HG03066 (cell line): ENCODE data around the gene SLC25A2.
"Not testable (repeated sequence)": the region's sequence is repeated elsewhere in the genome, so short reads cannot be mapped to it uniquely, and the experiment has no call there.

Experiments used
- ATAC-seq: cut with Tn5 transposase; IDR thresholded peaks from one replicate; pipeline ENCODE4 v1.9.1; 2021; ENCODE audit warnings: low read depth; ENCODE audit not compliant: unreplicated experiment

SLC25A2 gene

DNA sequence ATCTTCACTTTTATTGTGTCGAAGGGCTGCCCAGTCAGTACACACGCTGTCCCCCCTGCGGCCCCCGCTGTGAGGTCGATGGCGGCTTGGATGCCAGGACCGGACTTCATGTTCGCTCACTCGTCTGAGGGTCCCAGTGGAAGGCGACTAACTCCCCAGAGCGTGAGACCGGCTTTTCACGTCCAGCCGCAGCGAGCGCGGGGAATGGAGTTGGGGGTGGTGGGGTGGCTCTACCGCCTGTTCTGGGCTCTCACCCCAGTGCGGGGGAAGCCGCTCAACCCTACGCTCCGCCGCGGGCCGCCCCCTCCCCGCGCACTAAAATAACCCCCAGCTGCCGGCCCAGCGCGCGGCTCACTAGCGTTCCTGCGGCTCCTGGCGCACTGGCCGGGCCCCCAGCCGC, at the start of gene SLC25A2:
TSS of gene SLC25A2 (minus strand) at position 294 of the 400 bp plus-strand sequence. CDS start at position 110, 184 bp downstream.
- ATAC-seq, result no peak

GRCh38 chr5:141351591-141351990, 47.7 kb upstream of the SLC25A2 start:
- ATAC-seq, result no peak

- no peak for ATAC-seq
Observed at GRCh38 chr5:141349917-141350619, 46.2 kb upstream of the SLC25A2 start, which contains the start of gene PCDHGB1. Gene PCDHGB1 (plus strand): TSS chr5:141350099. CDS start chr5:141350261, 162 bp downstream.

- not testable (repeated sequence) for ATAC-seq
Observed at GRCh38 chr5:141346017-141346416, 42.2 kb upstream of the SLC25A2 start.

- ATAC-seq, result no peak
Observed at GRCh38 chr5:141345327-141345726, 41.5 kb upstream of the SLC25A2 start.

- ATAC-seq, result no peak
Observed at GRCh38 chr5:141343953-141344463, 40.2 kb upstream of the SLC25A2 start.

GRCh38 chr5:141343242-141343952, 39.5 kb upstream of the SLC25A2 start, which contains the start of gene PCDHGA3:
Gene PCDHGA3 (plus strand): TSS chr5:141343829. CDS start chr5:141344034, 205 bp downstream.
- no peak for ATAC-seq

DNA sequence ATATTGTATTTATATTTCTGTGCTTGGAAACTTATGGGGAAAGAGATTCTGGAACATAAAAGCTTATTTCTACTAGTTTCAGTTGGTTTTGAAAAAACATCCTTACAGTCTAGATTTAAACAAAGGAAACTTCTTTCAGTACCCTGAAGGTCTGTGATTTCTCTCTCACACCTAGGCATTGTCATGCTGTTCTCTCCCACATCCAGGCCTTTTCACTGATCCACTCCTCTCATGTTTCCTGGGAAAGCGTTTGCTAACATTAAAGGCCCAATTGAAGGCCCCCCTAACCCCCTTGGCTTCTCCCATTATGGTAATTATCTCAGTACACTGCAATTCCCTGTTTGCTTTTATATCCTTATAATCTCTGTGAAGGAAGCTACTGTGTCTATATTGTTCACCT, 38.9 kb upstream of the SLC25A2 start:
- ATAC-seq, result no peak

GRCh38 chr5:141340781-141341354, 37.0 kb upstream of the SLC25A2 start:
- ATAC-seq, result not testable (repeated sequence)

GRCh38 chr5:141338538-141339306, 34.9 kb upstream of the SLC25A2 start, which contains the start of gene PCDHGA2:
Gene PCDHGA2 (plus strand): TSS chr5:141338760.
- no peak for ATAC-seq

DNA sequence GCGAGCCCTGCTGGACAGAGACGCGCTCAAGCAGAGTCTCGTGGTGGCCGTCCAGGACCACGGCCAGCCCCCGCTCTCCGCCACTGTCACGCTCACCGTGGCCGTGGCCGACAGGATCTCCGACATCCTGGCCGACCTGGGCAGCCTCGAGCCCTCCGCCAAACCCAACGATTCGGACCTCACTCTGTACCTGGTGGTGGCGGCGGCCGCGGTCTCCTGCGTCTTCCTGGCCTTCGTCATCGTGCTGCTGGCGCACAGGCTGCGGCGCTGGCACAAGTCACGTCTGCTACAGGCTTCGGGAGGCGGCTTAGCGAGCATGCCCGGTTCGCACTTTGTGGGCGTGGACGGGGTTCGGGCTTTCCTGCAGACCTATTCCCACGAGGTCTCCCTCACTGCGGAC, 28.7 kb upstream of the SLC25A2 start:
- not testable (repeated sequence) for ATAC-seq

DNA sequence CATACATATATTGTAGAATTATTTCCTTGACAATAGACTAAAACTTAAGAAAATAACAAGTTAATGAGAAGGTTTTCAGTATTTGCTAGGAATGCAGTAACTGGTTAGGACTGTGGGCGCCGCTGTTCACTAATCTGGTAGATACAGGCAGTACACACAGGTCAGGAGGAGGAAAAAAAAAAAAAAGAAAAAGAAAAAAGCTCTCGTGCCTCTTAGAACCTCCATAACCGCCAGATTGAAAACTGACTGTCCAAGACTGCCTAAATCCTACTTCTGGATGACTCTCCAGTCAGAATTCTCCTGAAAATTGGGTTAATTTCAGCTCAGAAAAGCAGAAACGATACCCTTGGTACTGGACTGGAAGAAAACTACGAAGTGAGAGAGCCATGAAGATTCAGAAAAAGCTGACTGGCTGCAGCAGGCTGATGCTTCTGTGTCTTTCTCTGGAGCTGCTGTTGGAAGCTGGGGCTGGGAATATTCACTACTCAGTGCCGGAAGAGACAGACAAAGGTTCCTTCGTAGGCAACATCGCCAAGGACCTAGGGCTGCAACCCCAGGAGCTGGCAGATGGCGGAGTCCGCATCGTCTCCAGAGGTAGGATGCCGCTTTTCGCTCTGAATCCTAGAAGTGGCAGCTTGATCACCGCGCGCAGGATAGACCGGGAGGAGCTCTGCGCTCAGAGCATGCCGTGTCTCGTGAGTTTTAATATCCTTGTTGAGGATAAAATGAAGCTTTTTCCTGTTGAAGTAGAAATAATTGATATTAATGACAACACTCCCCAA, 26.6 kb upstream of the SLC25A2 start, which contains the start of gene PCDHGA1:
TSS of gene PCDHGA1 (plus strand) at position 216 of the 782 bp plus-strand sequence.
- peak; percentile 52 for ATAC-seq

GRCh38 chr5:141328231-141328630, 24.4 kb upstream of the SLC25A2 start:
- no peak for ATAC-seq

GRCh38 chr5:141326088-141326854, 22.4 kb upstream of the SLC25A2 start:
- peak; percentile 62 for ATAC-seq

- no peak for ATAC-seq
Observed at GRCh38 chr5:141322261-141322660, 18.4 kb upstream of the SLC25A2 start.

DNA sequence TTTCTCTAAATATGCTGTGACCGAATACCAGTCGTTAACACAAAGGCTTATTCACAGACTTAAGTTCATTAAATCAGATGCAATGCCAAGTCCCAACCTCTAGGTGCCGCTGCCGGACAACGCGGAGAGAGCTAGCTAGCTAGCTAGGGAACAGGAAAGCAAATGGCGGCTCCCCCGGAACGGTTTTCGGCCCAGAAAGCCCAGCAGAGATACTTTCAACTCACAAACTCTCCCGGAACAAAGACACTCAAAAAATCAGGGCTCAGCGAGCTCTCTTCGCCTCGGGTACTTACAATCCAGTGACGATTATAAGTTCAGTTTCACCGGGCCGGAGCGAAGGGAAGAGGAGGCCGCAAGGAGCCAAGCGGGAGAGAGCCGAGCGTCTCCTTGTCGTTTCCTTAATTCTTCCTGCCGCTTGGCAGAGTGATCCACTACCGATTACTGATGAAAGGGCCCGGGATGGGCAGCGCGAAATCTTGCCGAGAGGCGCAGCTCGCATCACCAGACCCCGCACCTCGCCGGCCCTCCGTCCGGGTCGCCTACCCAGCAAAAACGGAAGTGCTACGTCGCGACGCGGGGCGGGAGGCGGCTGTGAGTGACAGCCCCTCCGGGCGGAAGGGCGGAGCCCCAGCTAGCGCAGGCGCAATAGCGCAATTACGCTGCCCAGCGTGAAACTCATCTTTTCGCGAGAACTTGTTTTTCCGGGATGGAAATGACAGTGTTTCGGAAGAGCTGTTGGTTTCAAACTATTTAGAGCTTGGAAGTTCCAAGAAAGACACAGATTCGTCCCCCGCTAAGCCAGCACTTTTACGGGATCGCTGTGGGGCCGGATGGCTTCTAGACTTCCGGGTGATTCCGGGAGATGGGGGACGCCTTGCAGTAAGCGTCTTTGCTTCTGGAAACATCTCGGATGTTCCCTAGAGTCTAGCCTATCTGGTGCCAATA, 16.6 kb upstream of the SLC25A2 start, which contains the start of gene TAF7:
TSS of gene TAF7 (minus strand) at position 560 of the 945 bp plus-strand sequence. CDS start 740 bp downstream, outside the sequence.
- peak; percentile 93 for ATAC-seq

DNA sequence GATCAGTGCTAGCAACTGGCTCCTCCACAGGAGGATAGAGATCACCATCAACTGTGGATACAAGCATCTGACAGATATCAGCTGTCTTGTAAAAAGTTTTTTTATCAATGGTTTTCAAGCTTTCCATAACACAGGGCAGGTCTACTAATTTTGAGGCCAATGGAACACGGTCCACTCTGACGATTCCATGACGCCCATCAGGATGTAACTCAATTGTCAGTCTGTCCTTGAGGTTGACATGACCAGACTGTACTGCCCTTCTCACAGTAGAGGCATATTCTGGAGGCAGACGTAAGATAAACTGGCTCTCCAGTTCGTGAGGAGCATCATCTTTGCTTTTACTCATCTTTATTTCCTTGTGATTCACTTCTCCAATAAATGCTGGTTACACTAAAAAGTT, 15.8 kb upstream of the SLC25A2 start:
- ATAC-seq, result no peak
